HG02981 (cell line): Measurements from ENCODE around the gene EWSR1.
A peak's percentile ranks its signal among the peaks of the same experiment; 100 is the strongest.

ENCODE experiments used
- ATAC-seq: cut with Tn5 transposase; IDR thresholded peaks from one replicate; pipeline ENCODE4 v1.9.1; 2021; ENCODE audit warnings: mild to moderate bottlenecking, moderate library complexity; ENCODE audit not compliant: unreplicated experiment

The EWSR1 gene

GRCh38 chr22:29268511-29269229 lies 602 bp downstream of the EWSR1 start:
- ATAC-seq: peak; percentile 8

- ATAC-seq: no peak
These were observed 1.1 kb downstream of the EWSR1 start for GRCh38 chr22:29269230-29269604.

GRCh38 chr22:29269731-29270474 lies 1.8 kb downstream of the EWSR1 start:
- no peak for ATAC-seq

- ATAC-seq: no peak
These were observed 2.6 kb downstream of the EWSR1 start for GRCh38 chr22:29270475-29271271.

GRCh38 chr22:29272624-29273023 lies 4.6 kb downstream of the EWSR1 start:
- ATAC-seq: no peak

- ATAC-seq: no peak
These were observed 7.1 kb downstream of the EWSR1 start for GRCh38 chr22:29275167-29275566.

- no peak for ATAC-seq
These were observed 7.9 kb downstream of the EWSR1 start for GRCh38 chr22:29275819-29276565.

- no peak for ATAC-seq
These were observed 9.9 kb downstream of the EWSR1 start for GRCh38 chr22:29277927-29278326.

GRCh38 chr22:29284196-29284595 lies 16.1 kb downstream of the EWSR1 start:
- ATAC-seq: no peak

- ATAC-seq: no peak
These were observed 20.8 kb downstream of the EWSR1 start for GRCh38 chr22:29288837-29289236.

- no peak for ATAC-seq
These were observed 22.0 kb downstream of the EWSR1 start for GRCh38 chr22:29290061-29290460.

GRCh38 chr22:29291215-29291614 lies 23.1 kb downstream of the EWSR1 start:
- ATAC-seq: no peak

GRCh38 chr22:29292379-29292778 lies 24.3 kb downstream of the EWSR1 start:
- ATAC-seq: no peak

- ATAC-seq: no peak
These were observed 30.6 kb downstream of the EWSR1 start for GRCh38 chr22:29298641-29299040.

GRCh38 chr22:29299136-29299900 lies 31.2 kb downstream of the EWSR1 start:
- no peak for ATAC-seq

GRCh38 chr22:29300467-29300806 lies 32.4 kb downstream of the EWSR1 start:
- ATAC-seq: no peak

GRCh38 chr22:29300807-29301601 lies 32.9 kb downstream of the EWSR1 start:
- no peak for ATAC-seq

GRCh38 chr22:29301716-29302401 lies 33.8 kb downstream of the EWSR1 start:
- ATAC-seq: no peak

- no peak for ATAC-seq
These were observed 34.3 kb downstream of the EWSR1 start for GRCh38 chr22:29302402-29302680.
